A549 (cell line): ENCODE results near the gene PPP1R37.

Experiments used
- CBX2 ChIP-seq: fragments of 200-600 bp; sonication (generic); IDR thresholded peaks from 2 replicates; pipeline ENCODE4 v1.6.1; 2016; ENCODE audit warnings: low read depth, mild to moderate bottlenecking, borderline replicate concordance
- CHD2 ChIP-seq: fragments of 150-350 bp; IDR thresholded peaks from 2 replicates; pipeline ENCODE4 v1.6.1; 2014; ENCODE audit warnings: low read length; ENCODE audit not compliant: partially characterized antibody
- ESRRA ChIP-seq: fragments of 150-350 bp; IDR thresholded peaks from 2 replicates; pipeline ENCODE4 v1.6.1; 2014; ENCODE audit warnings: mild to moderate bottlenecking, low read length, borderline replicate concordance
- JUNB ChIP-seq: fragments of >200 bp; sonication (Bioruptor Twin); formaldehyde crosslinking; IDR thresholded peaks from 2 replicates; pipeline ENCODE4 v1.6.1; 2016
- KDM1A ChIP-seq: fragments of 200-600 bp; sonication (generic); IDR thresholded peaks from 2 replicates; pipeline ENCODE4 v1.6.1; 2016; ENCODE audit warnings: low read depth, mild to moderate bottlenecking
- MAZ ChIP-seq: fragments of 150-350 bp; IDR thresholded peaks from 2 replicates; pipeline ENCODE4 v1.6.1; 2014; ENCODE audit warnings: antibody characterized with exemption, low read depth, low read length, borderline replicate concordance
- MYC ChIP-seq: IDR thresholded peaks from 2 replicates; pipeline ENCODE4 v1.6.1; 2012; ENCODE audit warnings: mild to moderate bottlenecking, inconsistent platforms, low read length, improper control_type of control experiment, borderline replicate concordance
- POLR2A ChIP-seq: IDR thresholded peaks from 2 replicates; pipeline ENCODE4 v1.6.1; 2012; ENCODE audit warnings: mild to moderate bottlenecking, low read length
- ZC3H11A ChIP-seq: fragments of 450-650 bp; IDR thresholded peaks from 2 replicates; pipeline ENCODE4 v1.6.1; 2014; ENCODE audit warnings: antibody characterized with exemption, mild to moderate bottlenecking
- ZNF302 ChIP-seq: fragments of 250-450 bp; sonication (Bioruptor Pico); IDR thresholded peaks from 2 replicates; pipeline ENCODE4 v1.9.0; 2021; ENCODE audit warnings: inconsistent platforms, mild to moderate bottlenecking, moderate library complexity
- TF ChIP-seq, protein P1 (sequence below): fragments of 200-600 bp; sonication (generic); IDR thresholded peaks from 2 replicates; pipeline ENCODE4 v1.6.1; 2016; ENCODE audit warnings: antibody characterized with exemption, mild to moderate bottlenecking, moderate library complexity
- TF ChIP-seq, protein P2 (sequence below): fragments of >200 bp; sonication (Bioruptor Twin); formaldehyde crosslinking; IDR thresholded peaks from 3 replicates; pipeline ENCODE4 v1.5.1; 2016
- TF ChIP-seq, protein P3 (sequence below): IDR thresholded peaks from 2 replicates; pipeline ENCODE4 v1.6.1; 2012
- TF ChIP-seq, protein P4 (sequence below): fragments of 450-650 bp; IDR thresholded peaks from 2 replicates; pipeline ENCODE4 v1.6.1; 2014; ENCODE audit warnings: antibody characterized with exemption

DNA sequence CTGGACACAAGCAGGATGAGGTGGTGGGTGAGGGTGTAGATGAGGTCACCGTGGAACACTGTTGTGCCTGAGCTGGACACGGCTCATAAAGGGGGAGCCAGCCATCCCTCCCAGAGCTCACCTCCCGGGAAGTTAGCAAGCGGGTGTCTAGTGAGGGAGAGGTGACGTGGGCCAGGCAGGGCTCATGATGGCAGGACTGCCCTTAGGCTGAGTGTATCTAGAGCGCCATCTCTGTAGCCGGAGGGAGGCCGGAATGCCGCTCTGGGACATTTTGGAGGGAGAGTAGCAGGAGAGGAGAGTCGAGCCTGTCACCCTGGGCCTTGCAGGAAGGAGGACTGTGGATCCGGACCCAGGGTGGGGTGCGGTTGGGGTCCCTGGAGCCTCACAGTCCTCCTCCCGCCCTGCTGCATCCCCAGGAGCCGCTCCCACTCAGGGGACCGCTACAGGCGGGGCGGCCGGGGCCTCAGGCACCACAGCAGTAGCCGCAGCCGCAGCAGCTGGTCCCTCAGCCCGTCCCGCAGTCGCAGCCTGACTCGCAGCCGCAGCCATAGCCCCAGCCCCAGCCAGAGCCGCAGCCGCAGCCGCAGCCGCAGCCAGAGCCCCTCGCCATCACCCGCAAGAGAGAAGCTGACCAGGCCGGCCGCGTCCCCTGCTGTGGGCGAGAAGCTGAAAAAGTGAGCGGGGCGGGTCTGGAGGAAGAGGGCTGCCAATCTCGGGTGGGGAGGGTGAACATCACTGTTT lies 25.9 kb upstream of the PPP1R37 start:
- TF ChIP-seq ZNF302 (CRISPR knock-in tag): no peak
- TF ChIP-seq, protein P1, sequence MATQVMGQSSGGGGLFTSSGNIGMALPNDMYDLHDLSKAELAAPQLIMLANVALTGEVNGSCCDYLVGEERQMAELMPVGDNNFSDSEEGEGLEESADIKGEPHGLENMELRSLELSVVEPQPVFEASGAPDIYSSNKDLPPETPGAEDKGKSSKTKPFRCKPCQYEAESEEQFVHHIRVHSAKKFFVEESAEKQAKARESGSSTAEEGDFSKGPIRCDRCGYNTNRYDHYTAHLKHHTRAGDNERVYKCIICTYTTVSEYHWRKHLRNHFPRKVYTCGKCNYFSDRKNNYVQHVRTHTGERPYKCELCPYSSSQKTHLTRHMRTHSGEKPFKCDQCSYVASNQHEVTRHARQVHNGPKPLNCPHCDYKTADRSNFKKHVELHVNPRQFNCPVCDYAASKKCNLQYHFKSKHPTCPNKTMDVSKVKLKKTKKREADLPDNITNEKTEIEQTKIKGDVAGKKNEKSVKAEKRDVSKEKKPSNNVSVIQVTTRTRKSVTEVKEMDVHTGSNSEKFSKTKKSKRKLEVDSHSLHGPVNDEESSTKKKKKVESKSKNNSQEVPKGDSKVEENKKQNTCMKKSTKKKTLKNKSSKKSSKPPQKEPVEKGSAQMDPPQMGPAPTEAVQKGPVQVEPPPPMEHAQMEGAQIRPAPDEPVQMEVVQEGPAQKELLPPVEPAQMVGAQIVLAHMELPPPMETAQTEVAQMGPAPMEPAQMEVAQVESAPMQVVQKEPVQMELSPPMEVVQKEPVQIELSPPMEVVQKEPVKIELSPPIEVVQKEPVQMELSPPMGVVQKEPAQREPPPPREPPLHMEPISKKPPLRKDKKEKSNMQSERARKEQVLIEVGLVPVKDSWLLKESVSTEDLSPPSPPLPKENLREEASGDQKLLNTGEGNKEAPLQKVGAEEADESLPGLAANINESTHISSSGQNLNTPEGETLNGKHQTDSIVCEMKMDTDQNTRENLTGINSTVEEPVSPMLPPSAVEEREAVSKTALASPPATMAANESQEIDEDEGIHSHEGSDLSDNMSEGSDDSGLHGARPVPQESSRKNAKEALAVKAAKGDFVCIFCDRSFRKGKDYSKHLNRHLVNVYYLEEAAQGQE: no peak
- no peak for TF ChIP-seq POLR2A
- TF ChIP-seq, protein P2, sequence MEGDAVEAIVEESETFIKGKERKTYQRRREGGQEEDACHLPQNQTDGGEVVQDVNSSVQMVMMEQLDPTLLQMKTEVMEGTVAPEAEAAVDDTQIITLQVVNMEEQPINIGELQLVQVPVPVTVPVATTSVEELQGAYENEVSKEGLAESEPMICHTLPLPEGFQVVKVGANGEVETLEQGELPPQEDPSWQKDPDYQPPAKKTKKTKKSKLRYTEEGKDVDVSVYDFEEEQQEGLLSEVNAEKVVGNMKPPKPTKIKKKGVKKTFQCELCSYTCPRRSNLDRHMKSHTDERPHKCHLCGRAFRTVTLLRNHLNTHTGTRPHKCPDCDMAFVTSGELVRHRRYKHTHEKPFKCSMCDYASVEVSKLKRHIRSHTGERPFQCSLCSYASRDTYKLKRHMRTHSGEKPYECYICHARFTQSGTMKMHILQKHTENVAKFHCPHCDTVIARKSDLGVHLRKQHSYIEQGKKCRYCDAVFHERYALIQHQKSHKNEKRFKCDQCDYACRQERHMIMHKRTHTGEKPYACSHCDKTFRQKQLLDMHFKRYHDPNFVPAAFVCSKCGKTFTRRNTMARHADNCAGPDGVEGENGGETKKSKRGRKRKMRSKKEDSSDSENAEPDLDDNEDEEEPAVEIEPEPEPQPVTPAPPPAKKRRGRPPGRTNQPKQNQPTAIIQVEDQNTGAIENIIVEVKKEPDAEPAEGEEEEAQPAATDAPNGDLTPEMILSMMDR: no peak
- no peak for TF ChIP-seq JUNB
- no peak for TF ChIP-seq CBX2
- no peak for TF ChIP-seq MYC
- TF ChIP-seq MAZ: no peak
- TF ChIP-seq KDM1A: no peak
- TF ChIP-seq, protein P3, sequence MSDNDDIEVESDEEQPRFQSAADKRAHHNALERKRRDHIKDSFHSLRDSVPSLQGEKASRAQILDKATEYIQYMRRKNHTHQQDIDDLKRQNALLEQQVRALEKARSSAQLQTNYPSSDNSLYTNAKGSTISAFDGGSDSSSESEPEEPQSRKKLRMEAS: no peak
- no peak for TF ChIP-seq ZC3H11A
- TF ChIP-seq CHD2: no peak
- TF ChIP-seq, protein P4, sequence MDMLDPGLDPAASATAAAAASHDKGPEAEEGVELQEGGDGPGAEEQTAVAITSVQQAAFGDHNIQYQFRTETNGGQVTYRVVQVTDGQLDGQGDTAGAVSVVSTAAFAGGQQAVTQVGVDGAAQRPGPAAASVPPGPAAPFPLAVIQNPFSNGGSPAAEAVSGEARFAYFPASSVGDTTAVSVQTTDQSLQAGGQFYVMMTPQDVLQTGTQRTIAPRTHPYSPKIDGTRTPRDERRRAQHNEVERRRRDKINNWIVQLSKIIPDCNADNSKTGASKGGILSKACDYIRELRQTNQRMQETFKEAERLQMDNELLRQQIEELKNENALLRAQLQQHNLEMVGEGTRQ: no peak
- TF ChIP-seq ESRRA: no peak
